Measurements from ENCODE around the gene DBN1. TPM values are rescaled to one million over a fixed set of nuclear protein-coding genes. Genes with fewer than 3 reads are reported as not detected.

Gene DBN1
- total RNA-seq, result 130 and 139 TPM in 2 replicates

DNA sequence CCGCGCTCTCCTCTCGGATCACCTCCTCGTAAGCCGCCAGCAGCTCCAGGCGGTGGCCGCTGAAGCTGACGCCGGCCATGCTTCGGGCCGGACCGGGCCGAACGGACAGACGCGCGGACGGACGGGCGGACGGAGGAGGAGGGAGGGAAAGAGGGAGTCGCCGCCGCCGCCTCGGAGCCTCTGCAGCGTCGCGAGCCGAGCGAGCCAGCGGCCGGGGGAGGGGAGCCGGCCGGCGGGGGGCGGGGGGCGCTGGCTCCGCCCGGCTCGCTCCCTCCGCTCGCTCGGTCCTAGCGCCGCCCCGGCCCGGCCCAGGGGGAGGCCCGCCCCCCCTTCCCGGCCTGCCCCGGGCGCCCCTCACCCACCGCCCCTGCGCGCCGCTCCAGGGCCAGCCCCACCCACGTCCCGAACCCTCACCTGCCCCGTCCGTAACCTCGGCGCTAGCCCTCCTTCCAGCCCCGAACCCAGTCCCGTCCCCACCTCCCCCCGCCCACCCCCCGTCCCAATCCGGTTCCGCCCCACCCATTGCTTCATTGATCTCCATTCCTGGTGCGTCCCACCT lies at the start of gene DBN1:
Gene DBN1 (minus strand): TSS at position 192 of the 559 bp plus-strand sequence. CDS start 113 bp downstream, at position 79.

DNA sequence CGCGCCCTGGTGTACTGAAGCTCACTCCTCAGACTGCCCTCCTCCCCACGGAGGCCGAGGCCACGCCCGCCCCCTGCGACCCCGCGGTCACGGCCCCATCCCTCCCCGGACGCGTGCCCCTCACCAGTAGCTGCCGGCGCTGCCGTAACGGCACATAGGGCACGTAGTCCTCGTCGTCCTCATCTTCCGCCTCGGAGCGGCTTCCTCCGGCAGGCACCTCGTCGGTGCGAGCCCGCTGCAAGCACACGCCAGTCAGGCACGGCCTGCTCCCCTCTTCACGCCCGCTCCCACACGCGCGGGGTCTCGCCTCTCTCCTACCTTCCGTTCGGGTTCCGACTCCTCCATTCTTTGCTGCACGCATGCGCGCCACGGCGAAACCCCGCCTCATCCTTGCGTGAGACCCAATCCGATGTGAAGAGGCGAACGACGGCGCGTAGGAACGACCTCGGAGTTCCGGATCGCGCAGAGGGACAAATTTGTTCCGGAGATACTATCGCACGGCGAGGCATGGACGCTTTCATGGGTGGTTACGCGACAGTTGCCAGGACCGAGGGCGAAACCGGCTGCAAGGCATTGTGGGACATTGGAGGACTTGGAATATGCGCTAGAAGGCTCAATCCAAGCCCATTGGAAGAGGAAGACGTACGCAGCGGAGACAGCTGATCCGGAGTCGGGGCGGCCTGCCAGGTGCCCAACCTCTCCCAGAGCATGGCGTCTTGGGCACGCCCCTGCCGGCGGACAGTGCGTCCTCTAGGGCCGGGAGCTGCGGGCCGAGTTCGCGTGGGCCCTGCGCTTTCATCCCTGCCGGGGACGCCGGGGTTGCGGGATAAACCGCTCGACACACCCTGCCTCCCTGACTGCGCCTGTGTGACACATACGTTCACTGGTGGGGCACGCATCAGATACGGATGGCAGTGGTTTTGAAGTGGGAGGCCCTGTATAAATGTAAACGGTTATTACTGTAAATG lies 43.5 kb upstream of the DBN1 start, which contains the start of gene DDX41:
Gene DDX41 (minus strand): TSS at position 361 of the 968 bp plus-strand sequence. CDS start 16 bp downstream, at position 345.

DNA sequence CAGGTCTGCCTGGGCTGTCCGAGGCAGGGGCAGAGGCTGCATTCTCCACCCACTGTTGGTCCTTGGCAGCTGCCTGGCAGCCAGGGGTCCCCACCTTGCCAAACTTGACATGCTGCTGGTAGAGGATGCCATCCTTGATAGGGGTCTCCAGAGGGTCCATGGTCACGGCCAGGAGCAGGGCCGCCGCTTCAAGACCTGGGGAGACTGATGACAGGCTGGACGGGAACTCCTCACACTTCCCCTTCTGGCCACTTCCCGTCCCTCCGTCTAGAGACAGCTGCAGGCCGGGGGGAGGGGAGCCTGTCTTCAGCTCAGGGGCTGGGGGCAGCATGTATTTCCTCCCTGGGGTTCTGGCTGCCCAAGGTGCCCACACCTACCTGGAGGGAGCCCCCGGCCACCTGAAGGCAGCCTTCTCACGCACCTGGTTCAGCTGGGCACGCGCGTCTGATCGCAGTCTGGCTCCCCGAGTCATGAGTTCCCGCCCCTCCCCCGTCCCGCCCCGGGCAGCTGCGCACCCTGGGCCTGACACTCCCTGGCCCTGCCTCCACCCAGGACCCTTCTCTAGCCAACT lies 36.0 kb upstream of the DBN1 start, which contains the start of gene DOK3:
Gene DOK3 (minus strand): TSS at position 446 of the 571 bp plus-strand sequence. CDS start 286 bp downstream, at position 160.

DNA sequence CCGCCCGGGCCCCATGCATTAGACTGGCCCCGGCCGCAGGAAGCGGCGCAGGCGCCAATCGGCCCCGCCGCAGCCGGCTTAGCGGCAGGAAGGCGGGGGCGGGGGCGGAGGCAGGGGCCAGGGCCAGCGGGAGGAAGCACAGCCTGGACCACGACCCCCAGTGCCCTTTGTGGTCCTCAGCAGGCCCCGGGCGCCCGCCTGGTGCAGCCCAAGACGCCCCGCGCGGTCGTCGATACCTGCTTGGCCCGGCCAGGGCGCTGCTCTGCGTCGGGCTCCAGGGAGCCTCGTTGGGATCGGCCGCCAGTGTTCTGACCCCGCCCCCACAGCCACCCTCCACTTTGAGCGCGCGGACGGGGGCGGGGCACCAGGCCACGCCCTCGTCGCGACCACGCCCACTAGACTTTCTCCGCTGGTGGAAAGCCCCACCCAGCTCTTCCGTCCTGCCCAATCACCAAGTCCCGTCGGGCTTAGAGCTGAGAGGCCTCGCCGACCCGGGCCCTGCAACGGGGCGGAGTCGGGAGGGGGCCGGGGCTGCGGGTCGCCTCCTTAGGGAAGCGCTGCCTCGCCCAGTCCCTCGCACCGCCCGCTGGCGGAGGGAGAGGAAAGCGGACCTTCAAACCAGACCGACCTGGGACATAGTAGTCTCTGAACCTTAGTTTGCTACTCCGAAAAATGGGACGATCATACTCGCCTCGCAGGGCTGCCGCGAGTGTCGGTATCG lies 24.0 kb upstream of the DBN1 start, which contains the start of gene PDLIM7:
Gene PDLIM7 (minus strand): TSS at position 313 of the 721 bp plus-strand sequence. CDS start 1,092 bp downstream, outside the sequence.

DNA sequence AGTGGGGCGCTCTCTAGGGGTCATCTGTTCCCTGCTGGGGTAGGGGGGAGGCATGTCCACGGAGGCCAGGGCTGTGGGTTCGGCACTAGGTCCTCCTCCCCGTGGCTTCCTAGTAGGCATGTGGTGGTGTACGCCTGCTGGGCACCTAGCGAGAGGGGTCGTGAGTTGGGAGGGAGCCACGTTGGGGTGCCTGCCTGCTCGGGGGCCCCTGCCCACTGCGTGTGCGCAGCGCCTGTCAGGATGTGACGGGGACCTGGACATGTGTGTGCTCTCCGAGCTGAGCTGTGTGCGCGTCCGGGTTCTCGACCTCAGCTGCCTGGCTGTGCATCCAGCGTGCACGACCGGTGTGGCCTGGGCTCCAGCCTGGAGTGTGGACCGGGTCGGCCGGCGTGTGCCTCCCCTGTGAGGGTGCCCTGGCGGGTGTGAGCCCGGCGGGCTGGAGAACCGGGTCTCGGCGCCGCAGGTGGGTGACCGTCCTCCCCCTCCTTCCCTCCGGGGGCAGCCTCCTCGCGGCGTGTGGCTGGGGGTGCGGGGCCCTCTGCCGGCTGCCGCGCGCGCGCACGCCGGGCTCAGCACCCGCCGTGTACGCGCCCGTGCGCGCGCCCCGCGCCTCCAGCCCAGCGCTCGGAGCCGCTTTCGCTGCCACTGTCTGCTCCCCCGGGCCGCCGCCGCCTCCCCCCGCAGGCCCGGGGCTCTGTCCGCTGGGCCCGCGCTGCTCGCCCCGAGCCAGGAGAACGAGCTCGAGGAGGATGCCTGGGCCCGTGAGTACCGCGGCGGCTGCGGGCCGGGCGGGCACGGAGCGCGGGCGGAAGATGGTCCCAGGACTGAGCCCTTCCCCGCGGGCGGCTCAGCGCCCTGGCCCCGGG lies 27.0 kb downstream of the DBN1 start, which contains the start of gene PRR7:
Gene PRR7 (plus strand): TSS at position 615 of the 866 bp plus-strand sequence. CDS start 8,254 bp downstream, outside the sequence.

DNA sequence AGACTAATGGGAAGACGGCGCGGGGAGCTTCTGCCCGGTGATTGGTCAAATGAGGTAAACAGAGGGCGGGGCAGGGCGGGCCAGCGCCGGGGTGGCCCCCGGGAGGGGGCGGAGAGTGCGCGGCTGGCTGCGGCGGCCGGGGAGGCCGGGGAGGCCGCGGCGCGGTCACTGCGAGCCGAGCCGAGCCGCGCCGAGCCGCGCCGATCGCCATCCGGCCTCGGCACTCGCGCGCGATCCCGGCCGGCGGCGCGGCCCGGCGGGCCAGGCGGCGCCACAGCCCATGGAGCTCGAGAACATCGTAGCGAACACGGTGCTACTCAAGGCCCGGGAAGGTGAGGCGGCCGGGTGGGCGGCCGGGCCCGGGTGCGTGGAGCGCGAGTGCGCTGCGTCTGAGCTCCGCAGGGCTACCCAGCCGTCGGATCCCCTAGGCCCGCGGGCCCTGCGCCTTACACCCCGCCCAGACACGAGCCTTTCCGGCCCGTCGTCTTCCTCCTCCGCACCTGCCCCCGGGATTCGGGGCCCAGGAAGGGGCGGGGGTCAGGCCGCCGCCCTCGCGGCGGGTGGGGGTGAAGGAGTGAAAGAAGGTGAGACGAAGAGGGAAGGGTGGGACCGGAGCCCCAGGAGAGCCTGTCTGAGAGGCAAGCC lies 46.7 kb downstream of the DBN1 start, which contains the start of gene GRK6:
Gene GRK6 (plus strand): TSS at position 111 of the 645 bp plus-strand sequence. CDS start 170 bp downstream, at position 281.

DNA sequence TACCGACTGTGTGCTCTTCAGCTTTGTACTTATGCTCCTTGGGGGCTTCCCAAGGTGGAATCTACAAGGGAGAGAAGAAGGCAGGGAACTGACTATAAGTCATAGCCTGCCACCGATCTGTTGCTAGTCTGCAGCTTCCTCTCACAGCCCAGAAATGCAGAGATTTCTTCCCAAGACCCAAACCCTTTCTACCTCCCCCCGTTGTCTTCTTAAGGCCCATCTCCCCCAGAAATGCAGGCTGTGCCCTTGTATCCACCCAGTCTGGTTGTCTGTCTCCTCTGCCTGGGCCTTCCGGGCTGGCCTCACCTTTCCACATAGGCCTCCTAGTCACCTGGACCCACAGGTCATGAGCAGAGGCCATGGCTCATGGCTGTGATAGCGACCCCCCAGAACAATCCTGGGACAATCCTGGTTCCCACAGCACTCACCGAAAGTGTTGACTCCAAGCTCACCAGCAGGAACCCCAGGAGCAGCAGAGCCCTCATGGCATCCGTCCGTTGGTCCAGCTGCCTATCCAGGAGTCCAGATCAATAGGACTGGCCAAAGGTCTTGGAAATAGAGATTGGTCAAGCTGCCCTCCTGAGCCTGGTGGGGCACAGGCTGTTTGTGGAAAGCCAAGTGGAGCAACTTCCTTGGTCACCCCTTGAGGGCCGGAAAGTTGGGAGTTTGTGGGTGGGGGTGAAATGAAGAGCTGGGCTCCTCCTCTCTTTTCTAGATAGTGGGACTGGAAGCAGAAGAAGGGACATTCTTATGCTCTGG lies 64.2 kb downstream of the DBN1 start, which contains the start of gene F12:
Gene F12 (minus strand): TSS at position 522 of the 759 bp plus-strand sequence. CDS start 37 bp downstream, at position 485.

Other genes with a start within 250 kb of the DBN1 start
- 25.7 and 28.5 TPM in 2 replicates for gene RAB24, start 169.9 kb downstream of the DBN1 start, total RNA-seq
- gene PRELID1, start 169.8 kb downstream of the DBN1 start, total RNA-seq, result 86.3 and 92.4 TPM in 2 replicates
- gene MXD3, start 161.7 kb downstream of the DBN1 start, total RNA-seq, result 0.65 and 1.3 TPM in 2 replicates
- 488 and 547 TPM in 2 replicates for gene LMAN2, start 122.0 kb downstream of the DBN1 start, total RNA-seq
- gene RGS14, start 115.7 kb downstream of the DBN1 start, total RNA-seq, result 4.0 and 5.0 TPM in 2 replicates
- not detected in 2 replicates for gene SLC34A1, start 89.2 kb downstream of the DBN1 start, total RNA-seq
- gene PFN3, start 73.0 kb downstream of the DBN1 start, total RNA-seq, result not detected in 2 replicates
- gene F12, start 64.1 kb downstream of the DBN1 start, total RNA-seq, result 0.18 and 0.28 TPM in 2 replicates
- 17.5 and 23.2 TPM in 2 replicates for gene GRK6, start 47.0 kb downstream of the DBN1 start, total RNA-seq
- 2.7 and 3.0 TPM in 2 replicates for gene PRR7, start 26.8 kb downstream of the DBN1 start, total RNA-seq
- 72.1 and 84.4 TPM in 2 replicates for gene PDLIM7, start 24.0 kb upstream of the DBN1 start, total RNA-seq
- gene DOK3, start 36.2 kb upstream of the DBN1 start, total RNA-seq, result 1.7 and 2.3 TPM in 2 replicates
- 88.7 and 149 TPM in 2 replicates for gene DDX41, start 43.3 kb upstream of the DBN1 start, total RNA-seq
- 12.2 and 14.1 TPM in 2 replicates for gene FAM193B, start 80.9 kb upstream of the DBN1 start, total RNA-seq
- gene TMED9, start 118.6 kb upstream of the DBN1 start, total RNA-seq, result 192 and 233 TPM in 2 replicates
- gene B4GALT7, start 126.5 kb upstream of the DBN1 start, total RNA-seq, result 36.3 and 43.5 TPM in 2 replicates

Measured in smooth muscle cell of bladder (primary cell).